Retinal pigment epithelial cell (primary cell): ENCODE results near the gene KRTAP8-1.

Experiments used
- DNase-seq: peaks from one replicate; pipeline ENCODE4 v3.0.0-alpha.2; 2010; ENCODE audit warnings: low read depth
- H3K4me3 ChIP-seq: 2 replicates; pipeline ENCODE4 v1.5.1; 2011; ENCODE audit warnings: mild to moderate bottlenecking, low read length, control low read depth, moderate library complexity
- CTCF ChIP-seq: conservative IDR thresholded peaks from 2 replicates; pipeline ENCODE4 v1.5.1; 2011; ENCODE audit warnings: low read depth, low read length, control low read depth, inconsistent platforms

KRTAP8-1 gene

DNA sequence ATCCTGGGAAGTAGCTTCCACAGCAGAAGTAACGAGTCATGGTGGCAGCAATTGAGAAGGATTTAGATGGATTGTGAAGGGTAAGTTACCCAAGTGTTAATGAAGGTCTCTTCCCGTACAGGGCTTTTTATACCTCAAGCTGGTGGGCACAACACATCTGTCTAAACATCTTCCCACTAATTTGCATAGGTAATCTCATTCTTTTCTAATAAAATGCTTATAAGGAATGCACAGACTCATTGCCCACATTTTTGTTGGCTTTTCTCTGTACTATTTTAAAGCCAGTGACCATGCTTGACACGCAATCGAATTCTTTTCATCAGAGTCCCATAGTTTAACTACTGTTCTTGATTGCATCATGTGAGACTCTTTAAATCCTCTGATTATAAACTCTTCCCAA is 16.6 kb upstream of the KRTAP8-1 start, which contains the start of gene KRTAP7-1:
Gene KRTAP7-1 (minus strand): TSS at position 101 of the 400 bp plus-strand sequence. CDS start 61 bp downstream, at position 40.
- DNase-seq, result no peak
- H3K4me3 ChIP-seq, result no peak within 1 kb of the TSS
- TF ChIP-seq CTCF, result no peak

GRCh38 chr21:30818837-30819610 is 6.0 kb upstream of the KRTAP8-1 start:
- TF ChIP-seq CTCF, result no peak
- no peak overlapping the region for H3K4me3 ChIP-seq
- DNase-seq, result no peak

GRCh38 chr21:30800605-30801004 is 12.5 kb downstream of the KRTAP8-1 start:
- no peak overlapping the region for H3K4me3 ChIP-seq
- no peak for DNase-seq
- no peak for TF ChIP-seq CTCF

DNA sequence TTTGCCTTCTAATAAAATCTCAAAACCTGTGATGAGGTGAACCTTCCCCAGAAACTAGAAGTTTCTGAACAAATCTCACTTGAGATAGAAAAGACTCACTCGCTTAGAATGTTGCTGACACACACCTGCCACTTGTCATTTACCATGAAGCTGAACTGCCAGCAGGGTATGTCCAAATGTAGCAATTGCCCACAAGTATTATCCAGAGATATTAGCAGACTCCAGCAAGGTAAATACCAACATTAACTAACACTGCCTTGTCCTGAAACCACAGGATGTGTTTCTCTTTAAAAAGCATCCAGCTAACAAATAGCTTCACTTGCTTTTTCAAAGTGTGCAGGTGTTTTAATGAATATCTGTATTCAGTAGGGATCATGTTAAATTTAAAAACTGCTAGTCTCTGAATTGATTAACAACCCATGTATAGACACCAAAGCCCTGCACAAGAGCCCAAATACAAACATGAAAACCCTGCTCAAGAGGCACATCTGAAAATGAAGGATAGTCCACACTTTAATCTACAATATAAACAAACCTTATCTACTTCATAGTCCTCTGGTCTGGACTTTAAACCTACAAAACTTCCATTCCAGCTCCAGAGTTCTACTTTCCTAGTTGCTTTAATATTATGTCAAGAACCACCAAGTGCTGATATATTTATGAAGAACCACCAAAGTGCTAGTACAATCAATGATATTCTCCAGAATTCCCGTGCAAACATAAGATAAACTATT is 19.3 kb downstream of the KRTAP8-1 start:
- DNase-seq, result no peak

GRCh38 chr21:30779249-30779648 is 33.8 kb downstream of the KRTAP8-1 start:
- DNase-seq, result no peak
- TF ChIP-seq CTCF, result no peak
- no peak overlapping the region for H3K4me3 ChIP-seq

More for the DNA sequence above, 19.3 kb downstream of the KRTAP8-1 start:
- H3K4me3 ChIP-seq, result no peak overlapping the region
- TF ChIP-seq CTCF, result no peak

DNA sequence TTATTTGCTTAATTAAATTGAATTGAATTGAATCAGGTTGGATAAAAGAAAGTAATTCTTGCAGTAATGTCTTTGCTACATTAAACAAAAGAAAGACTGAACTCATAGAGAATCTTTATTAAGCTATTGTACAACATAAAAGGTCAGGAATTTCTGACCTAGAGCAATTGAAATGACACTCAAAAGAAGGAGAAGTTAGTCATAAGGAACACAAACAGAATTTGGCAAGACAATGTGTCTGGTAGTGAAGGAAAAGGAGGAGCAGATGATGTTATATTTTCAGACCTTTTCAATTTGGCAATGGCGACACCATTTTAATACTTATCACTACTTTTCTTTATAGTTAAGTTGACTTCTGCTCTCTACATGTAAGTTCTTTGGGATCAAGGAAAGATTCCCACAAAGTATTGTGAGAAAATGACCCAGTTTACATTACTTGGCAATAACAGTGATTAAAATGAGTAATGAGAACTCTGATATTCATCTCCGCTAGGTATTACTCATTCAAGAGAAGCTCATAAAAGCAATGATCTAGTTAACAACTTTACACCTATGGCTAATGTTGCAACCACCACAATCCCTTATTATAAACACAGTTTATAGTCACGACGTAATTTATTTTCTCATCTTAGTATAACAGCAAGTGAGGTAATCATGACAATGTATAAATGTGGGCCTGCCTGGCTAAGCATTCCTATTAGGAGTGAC is 43.2 kb downstream of the KRTAP8-1 start:
- H3K4me3 ChIP-seq, result no peak overlapping the region
- no peak for TF ChIP-seq CTCF
- no peak for DNase-seq
